ENCODE data around the gene DST. TPM values are rescaled to one million over a fixed set of nuclear protein-coding genes. Genes with fewer than 3 reads are reported as not detected.

DST gene
- total RNA-seq, 1 experiment from 2014 or later: 71.8 TPM

DNA sequence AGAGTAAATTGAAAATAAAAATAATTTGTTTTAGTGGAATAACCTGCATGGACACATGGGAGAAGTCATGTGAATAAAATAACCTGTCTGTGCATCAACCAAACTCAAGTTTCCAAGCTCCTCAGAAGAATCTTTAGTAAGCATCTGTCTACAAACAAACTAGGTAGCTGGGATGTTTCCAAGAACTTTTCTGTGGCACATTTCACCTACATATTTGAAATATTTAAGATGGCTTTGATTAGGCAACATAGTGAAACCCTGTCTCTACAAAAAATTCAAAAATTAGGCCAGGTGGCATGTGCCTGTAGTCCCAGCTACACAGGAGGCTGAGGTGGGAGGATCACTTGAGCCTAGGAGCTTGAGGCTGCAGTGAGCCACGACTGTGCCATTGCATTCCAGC is 168.2 kb downstream of the DST start:
- no peak for DNase-seq (ENCODE audit: low spot score)
- TF ChIP-seq EZH2 (IDR thresholded peaks at IDR 0.05; ENCODE audit: borderline replicate concordance, low read depth, low read length, poor library complexity, severe bottlenecking): no peak
- TF ChIP-seq, protein P1, sequence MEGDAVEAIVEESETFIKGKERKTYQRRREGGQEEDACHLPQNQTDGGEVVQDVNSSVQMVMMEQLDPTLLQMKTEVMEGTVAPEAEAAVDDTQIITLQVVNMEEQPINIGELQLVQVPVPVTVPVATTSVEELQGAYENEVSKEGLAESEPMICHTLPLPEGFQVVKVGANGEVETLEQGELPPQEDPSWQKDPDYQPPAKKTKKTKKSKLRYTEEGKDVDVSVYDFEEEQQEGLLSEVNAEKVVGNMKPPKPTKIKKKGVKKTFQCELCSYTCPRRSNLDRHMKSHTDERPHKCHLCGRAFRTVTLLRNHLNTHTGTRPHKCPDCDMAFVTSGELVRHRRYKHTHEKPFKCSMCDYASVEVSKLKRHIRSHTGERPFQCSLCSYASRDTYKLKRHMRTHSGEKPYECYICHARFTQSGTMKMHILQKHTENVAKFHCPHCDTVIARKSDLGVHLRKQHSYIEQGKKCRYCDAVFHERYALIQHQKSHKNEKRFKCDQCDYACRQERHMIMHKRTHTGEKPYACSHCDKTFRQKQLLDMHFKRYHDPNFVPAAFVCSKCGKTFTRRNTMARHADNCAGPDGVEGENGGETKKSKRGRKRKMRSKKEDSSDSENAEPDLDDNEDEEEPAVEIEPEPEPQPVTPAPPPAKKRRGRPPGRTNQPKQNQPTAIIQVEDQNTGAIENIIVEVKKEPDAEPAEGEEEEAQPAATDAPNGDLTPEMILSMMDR (conservative IDR thresholded peaks at IDR 0.05; ENCODE audit: low read depth, low read length): no peak
- Histone ChIP-seq H3K4me3 (ENCODE audit: low read depth, low read length, poor library complexity, severe bottlenecking) (no peak overlapping the region), H3K9me3 (ENCODE audit: low read depth, low read length, poor library complexity, severe bottlenecking) (no peaks in the 10 kb centered on the region), H3K27me3 (replicated peaks; ENCODE audit: insufficient read depth, low read depth, low read length, poor library complexity) (no peaks in the 10 kb centered on the region), H3K36me3 (ENCODE audit: insufficient read depth, low read length, poor library complexity, severe bottlenecking) (peaks cover 8% of the 10 kb centered on the region), H3K27ac (ENCODE audit: low read depth, low read length, poor library complexity, severe bottlenecking) (no peak overlapping the region), H3K4me1 (ENCODE audit: insufficient read depth, low read length, poor library complexity, severe bottlenecking) (no peaks in the 10 kb centered on the region)
- no TSS peak for BruUV-seq (replicated peaks)
- POLR2A ChIA-PET (ENCODE audit: low non-redundant PET): no interaction called here
- CTCF ChIA-PET: no interaction called here
- intact Hi-C loops (cut with micrococcal nuclease; ENCODE audit: unreplicated experiment): no loop called here

DNA sequence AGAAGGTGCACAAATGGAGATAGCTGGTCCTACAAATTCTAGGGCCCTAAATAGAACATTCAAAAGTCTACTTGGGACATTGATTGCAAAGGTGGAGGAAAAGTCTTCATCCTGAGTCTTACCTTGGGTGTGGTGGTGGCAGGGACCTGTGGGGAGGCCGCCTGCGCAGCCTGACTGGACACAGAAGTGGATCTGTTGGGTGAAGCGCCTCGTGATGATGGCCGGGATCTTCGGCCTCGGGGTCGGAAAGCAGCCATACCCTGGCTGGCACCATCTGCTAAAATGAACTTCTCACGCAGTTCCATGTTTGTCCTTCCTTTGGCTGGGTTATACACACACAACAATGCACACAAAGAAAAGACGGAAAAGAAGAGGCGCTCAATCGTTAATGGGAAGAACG is 179.2 kb downstream of the DST start:
- H3K27ac ChIP-seq (ENCODE audit: low read depth, low read length, poor library complexity, severe bottlenecking): no peak overlapping the region
- H3K36me3 ChIP-seq (ENCODE audit: insufficient read depth, low read length, poor library complexity, severe bottlenecking): peaks cover 5% of the 10 kb centered on the region
- H3K4me1 ChIP-seq (ENCODE audit: insufficient read depth, low read length, poor library complexity, severe bottlenecking): no peaks in the 10 kb centered on the region
- TF ChIP-seq, protein P1 (conservative IDR thresholded peaks at IDR 0.05; ENCODE audit: low read depth, low read length): no peak
- no peak for TF ChIP-seq EZH2 (IDR thresholded peaks at IDR 0.05; ENCODE audit: borderline replicate concordance, low read depth, low read length, poor library complexity, severe bottlenecking)
- POLR2A ChIA-PET (ENCODE audit: low non-redundant PET): no interaction called here
- H3K27me3 ChIP-seq (replicated peaks; ENCODE audit: insufficient read depth, low read depth, low read length, poor library complexity): no peaks in the 10 kb centered on the region
- intact Hi-C loops (cut with micrococcal nuclease; ENCODE audit: unreplicated experiment): no loop called here
- DNase-seq (ENCODE audit: low spot score): no peak
- no peaks in the 10 kb centered on the region for H3K9me3 ChIP-seq (ENCODE audit: low read depth, low read length, poor library complexity, severe bottlenecking)
- CTCF ChIA-PET: no interaction called here
- no peak overlapping the region for H3K4me3 ChIP-seq (ENCODE audit: low read depth, low read length, poor library complexity, severe bottlenecking)
- no TSS peak for BruUV-seq (replicated peaks)

DNA sequence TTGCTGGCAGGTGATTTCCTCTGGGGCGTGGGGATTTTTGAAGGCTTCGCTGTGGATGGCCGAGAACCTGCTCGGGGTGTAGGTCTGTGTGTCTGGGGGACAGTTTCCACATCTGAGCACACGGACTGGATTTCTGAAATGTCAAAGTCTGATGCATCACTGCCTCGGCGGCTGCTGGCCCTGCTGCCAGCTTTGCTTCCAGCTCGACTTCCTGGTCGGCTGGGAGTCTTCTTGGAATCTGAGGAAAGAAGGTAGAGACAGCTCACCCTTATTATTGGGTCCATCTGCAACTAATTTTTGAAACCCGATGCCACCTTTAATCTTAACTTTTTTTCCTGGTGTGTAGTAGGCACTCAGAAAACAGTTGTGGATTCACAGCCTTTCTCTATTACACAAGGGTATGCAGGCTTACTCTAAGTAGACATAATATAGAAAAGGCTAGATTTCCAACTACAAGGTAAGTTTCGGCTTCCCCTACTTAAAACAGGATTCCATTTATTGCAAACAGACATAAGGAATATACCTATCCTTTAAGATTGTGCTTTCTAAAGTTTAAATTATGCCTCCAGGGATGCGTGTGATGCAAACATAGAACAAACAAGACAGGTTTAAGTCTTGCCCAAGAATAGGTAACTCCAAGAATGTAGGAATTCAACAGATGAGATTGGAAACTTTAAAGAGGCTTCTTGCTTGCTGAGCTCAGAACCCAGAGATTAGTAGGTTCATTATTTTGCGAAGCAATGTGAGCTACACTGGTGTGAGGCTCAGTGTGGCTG is 183.5 kb downstream of the DST start:
- H3K36me3 ChIP-seq (ENCODE audit: insufficient read depth, low read length, poor library complexity, severe bottlenecking): peaks cover 10% of the 10 kb centered on the region
- no peak overlapping the region for H3K4me3 ChIP-seq (ENCODE audit: low read depth, low read length, poor library complexity, severe bottlenecking)
- no peak overlapping the region for H3K27ac ChIP-seq (ENCODE audit: low read depth, low read length, poor library complexity, severe bottlenecking)
- no TSS peak for BruUV-seq (replicated peaks)
- no peaks in the 10 kb centered on the region for H3K9me3 ChIP-seq (ENCODE audit: low read depth, low read length, poor library complexity, severe bottlenecking)
- H3K27me3 ChIP-seq (replicated peaks; ENCODE audit: insufficient read depth, low read depth, low read length, poor library complexity): no peaks in the 10 kb centered on the region
- no peak for DNase-seq (ENCODE audit: low spot score)
- H3K4me1 ChIP-seq (ENCODE audit: insufficient read depth, low read length, poor library complexity, severe bottlenecking): no peaks in the 10 kb centered on the region
- intact Hi-C loops (cut with micrococcal nuclease; ENCODE audit: unreplicated experiment): no loop called here
- TF ChIP-seq, protein P1 (conservative IDR thresholded peaks at IDR 0.05; ENCODE audit: low read depth, low read length): no peak
- TF ChIP-seq EZH2 (IDR thresholded peaks at IDR 0.05; ENCODE audit: borderline replicate concordance, low read depth, low read length, poor library complexity, severe bottlenecking): no peak
- POLR2A ChIA-PET (ENCODE audit: low non-redundant PET): no interaction called here
- CTCF ChIA-PET: no interaction called here
